GM12872 (cell line): ENCODE measurements around the gene SNW1.

Source experiments
- TF ChIP-seq, protein P1 (sequence below): IDR thresholded peaks from 3 replicates; pipeline ENCODE4 v1.5.1; 2011; ENCODE audit warnings: low read depth, mild to moderate bottlenecking, low read length, moderate library complexity; ENCODE audit not compliant: insufficient read depth

Gene SNW1

DNA sequence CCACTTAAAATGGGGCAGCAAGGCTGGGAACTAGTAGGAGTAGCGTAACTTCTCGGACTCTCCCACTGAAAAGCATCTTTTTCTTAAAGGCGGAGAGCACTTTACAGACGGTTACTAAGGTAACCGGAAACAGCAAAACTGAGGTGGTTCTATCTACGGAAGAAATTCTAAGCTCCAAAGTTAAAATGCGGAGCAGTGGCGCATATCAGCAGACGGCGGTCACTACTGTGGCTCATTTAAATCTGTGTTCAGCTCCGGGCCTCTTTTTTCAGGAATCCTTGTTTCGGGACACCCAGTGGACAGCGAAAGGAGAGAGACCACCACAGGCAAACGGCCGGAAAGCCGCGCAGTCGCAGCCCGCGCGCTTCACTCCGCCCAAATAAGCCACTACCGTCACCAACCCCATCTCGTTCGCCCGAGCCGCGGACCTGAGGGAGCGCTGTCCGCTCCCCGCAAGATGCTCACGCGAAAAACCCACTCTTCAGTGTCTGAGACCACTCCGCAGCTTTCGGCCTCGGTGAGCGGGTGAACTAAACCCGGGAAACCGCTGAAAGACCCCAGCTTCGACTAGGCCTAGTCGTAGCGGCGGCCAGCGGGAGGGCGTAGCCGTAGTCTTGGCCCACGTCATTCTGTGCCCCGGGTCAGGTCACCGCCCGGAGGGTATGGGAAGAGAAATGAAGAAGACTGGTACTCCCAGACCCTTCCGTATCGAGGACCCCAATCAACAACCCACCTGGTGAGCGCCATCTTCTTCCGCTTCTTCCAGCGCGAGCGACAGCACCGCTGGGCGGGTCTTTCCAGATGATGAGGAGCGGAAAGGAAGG, at the start of gene SNW1:
Gene SNW1, minus strand, starts transcription at position 776 of the 824 bp plus-strand sequence. Its CDS starts 29 bp downstream, at position 747.
- TF ChIP-seq, protein P1, sequence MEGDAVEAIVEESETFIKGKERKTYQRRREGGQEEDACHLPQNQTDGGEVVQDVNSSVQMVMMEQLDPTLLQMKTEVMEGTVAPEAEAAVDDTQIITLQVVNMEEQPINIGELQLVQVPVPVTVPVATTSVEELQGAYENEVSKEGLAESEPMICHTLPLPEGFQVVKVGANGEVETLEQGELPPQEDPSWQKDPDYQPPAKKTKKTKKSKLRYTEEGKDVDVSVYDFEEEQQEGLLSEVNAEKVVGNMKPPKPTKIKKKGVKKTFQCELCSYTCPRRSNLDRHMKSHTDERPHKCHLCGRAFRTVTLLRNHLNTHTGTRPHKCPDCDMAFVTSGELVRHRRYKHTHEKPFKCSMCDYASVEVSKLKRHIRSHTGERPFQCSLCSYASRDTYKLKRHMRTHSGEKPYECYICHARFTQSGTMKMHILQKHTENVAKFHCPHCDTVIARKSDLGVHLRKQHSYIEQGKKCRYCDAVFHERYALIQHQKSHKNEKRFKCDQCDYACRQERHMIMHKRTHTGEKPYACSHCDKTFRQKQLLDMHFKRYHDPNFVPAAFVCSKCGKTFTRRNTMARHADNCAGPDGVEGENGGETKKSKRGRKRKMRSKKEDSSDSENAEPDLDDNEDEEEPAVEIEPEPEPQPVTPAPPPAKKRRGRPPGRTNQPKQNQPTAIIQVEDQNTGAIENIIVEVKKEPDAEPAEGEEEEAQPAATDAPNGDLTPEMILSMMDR: no peak

DNA sequence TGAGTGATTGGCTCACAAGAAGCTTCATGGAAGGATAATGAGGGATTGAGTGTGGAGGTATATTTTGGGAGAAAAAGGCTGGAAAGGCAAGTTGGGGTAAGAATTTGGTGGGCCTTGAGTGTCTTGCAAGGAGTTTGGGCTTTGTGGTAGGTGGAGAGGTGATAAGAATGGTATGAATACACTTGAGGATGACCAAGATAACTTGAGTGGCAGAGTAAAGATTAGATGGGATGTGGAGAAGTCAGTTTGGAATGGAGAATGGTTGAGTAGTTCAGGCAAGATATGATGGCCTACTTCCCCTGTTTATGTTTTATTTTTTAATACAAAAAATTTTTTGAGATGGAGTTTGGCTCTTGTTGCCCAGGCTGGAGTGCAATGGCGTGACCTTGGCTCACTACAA, 48.1 kb upstream of the SNW1 start:
- TF ChIP-seq, protein P1: no peak

DNA sequence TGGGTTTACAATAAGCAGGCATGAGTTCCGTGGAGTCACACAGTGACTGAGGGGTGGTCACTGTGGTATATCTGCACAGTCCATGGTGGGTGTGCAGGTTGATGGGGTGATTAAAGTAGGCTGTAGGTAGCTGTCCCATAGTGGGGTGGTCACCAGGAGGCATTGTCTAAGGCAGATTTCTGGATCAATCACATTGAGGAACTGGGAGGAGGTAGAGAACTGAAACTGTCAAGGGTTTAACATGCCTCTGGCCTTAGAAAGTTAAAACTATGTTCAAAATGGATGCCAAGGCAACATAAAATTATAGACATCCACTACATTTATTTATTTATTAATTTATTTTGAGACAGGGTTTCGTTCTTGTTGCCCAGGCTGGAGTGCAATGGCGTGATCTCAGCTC, 47.3 kb upstream of the SNW1 start:
- TF ChIP-seq, protein P1: no peak

DNA sequence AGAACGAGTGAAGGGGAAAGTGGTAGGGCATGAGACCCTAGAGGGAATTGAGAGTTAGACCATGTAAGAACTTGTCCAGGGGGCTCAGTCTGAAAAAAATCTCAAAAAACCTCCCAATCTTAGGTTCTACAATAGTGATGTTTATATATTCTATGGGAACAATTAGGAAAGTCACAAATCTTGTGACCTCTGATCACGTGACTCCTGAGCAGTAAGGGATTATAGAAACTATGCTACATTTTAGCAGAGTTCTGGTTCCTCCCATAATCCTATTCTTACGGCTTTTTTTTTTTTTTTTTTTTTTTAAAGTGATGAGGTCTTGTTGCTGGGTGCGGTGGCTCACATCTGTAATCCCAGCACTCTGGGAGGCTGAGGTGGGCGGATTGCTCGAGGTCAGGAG, 44.8 kb upstream of the SNW1 start:
- TF ChIP-seq, protein P1: no peak

DNA sequence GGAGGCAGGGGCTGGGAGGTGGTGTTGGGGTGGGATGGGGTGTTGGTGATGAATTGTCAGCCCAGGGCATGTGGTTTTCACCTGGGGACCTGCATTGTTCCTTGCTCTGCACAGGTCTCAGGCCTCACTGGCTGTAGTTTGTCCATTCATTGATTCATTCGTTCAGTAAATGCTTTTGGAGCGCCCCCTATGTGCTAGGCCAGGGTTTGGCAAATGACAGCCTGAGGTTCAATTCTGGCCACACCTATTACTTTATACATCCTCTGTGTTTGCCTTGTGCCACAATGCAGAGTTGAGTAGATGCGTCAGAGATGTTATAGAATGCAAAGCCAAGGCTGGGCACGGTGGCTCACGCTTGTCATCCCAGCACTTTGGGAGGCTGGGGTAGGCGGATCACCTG, 43.6 kb upstream of the SNW1 start:
- TF ChIP-seq, protein P1: peak; percentile 69

DNA sequence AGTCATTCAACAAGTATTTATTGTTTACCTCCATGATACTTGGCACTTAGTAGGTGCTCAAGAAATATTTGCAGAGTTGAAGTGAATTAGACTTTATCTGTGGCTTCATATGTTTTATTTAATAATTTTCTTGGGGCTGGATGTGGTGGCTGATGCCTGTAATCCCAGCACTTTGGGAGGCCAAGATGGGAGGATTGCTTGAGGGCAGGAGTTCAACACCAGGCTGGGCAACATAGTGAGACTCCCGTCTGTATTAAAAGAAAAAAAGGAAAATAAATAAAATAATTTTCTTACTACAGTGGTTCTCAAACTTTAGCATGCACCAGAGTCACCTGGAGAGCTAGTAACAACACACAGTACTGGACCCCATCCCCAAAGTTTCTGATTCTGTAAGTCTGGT, 39.9 kb upstream of the SNW1 start:
- TF ChIP-seq, protein P1: no peak

DNA sequence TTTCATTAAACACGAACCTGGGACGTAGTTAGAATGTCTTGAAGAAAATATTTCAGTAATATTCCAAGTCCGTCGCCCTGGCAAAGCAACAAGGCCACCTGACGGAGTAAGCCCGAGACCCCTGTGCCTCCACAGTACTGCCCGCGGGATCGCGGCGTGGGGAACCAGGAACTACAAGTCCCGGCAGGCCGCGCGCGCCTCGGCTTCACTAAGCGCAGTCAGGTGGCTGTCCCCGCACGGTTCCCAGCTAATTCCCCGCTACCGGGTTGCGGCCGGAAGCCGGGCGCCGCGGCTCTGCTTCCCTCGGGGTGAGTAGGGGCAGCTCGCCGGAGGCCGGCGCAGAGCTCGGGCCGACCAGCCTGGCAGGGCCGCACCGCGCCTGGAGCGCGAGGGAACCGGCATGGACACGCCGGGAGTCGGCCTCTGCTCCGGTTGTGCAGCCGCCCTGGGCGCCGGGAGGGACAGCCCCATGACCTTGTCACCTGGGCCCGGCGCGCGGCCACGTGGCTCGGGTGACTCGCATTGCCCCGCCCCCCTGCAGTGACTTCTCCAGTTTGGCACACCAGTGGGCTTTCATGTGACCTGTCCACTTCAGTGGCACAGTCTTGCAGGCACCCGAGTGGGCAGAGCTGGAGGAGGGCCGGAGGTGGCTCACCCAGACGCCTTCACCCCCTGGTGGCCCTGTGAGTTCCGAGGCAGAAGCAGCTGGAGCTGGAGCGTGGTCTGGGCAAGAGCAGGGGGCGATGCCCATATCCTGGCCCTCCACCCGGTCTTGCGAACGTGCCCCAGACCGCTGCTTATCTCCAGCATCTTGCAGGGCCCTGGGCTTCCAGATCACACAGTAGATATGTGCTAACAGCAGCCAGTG, 39.1 kb upstream of the SNW1 start, which contains the start of gene ADCK1:
Gene ADCK1, plus strand, starts transcription at position 247 of the 868 bp plus-strand sequence. CDS start 18,870 bp downstream, outside the sequence.
- TF ChIP-seq, protein P1: peak; percentile 51
